DOHH2 (cell line): ENCODE data around the gene KRT5.

Experiments used
- H3F3A ChIP-seq: fragments of 200-600 bp; sonication (generic), shearing (Covaris generic); 2 replicates; pipeline ENCODE4 v1.6.0; 2016; ENCODE audit warnings: antibody characterized with exemption, mild to moderate bottlenecking; ENCODE audit not compliant: control insufficient read depth, insufficient read depth
- H3K27ac ChIP-seq: fragments of 200-600 bp; sonication (generic); 2 replicates; pipeline ENCODE4 v1.5.1; 2014; ENCODE audit warnings: low read depth, mild to moderate bottlenecking, low read length, moderate library complexity
- H3K27me3 ChIP-seq: fragments of 200-600 bp; sonication (generic); 2 replicates; pipeline ENCODE4 v1.6.1; 2014; ENCODE audit warnings: mild to moderate bottlenecking, low read length, mixed read lengths; ENCODE audit not compliant: control insufficient read depth
- H3K36me3 ChIP-seq: fragments of 200-600 bp; sonication (generic); 2 replicates; pipeline ENCODE4 v1.6.1; 2014; ENCODE audit warnings: mild to moderate bottlenecking, low read length, moderate library complexity, mixed read lengths; ENCODE audit not compliant: control insufficient read depth
- H3K4me1 ChIP-seq: fragments of 200-600 bp; sonication (generic); 2 replicates; pipeline ENCODE4 v1.6.1; 2014; ENCODE audit warnings: mild to moderate bottlenecking, low read length, mixed read lengths; ENCODE audit not compliant: control insufficient read depth
- H3K4me2 ChIP-seq: fragments of 200-600 bp; sonication (generic); 2 replicates; pipeline ENCODE4 v1.6.0; 2014; ENCODE audit warnings: mild to moderate bottlenecking, low read length, moderate library complexity
- H3K4me3 ChIP-seq: fragments of 200-600 bp; sonication (generic); 2 replicates; pipeline ENCODE4 v1.5.1; 2014; ENCODE audit warnings: mild to moderate bottlenecking, low read length, mixed read lengths
- H3K79me2 ChIP-seq: fragments of 200-600 bp; sonication (generic); 2 replicates; pipeline ENCODE4 v1.6.1; 2014; ENCODE audit warnings: mild to moderate bottlenecking, low read length, mixed read lengths; ENCODE audit not compliant: control insufficient read depth
- H3K9me2 ChIP-seq: fragments of 200-600 bp; sonication (generic); replicated peaks from 2 replicates; pipeline ENCODE4 v1.6.1; 2014; ENCODE audit warnings: mild to moderate bottlenecking, low read length, mixed read lengths; ENCODE audit not compliant: control insufficient read depth
- H3K9me3 ChIP-seq: fragments of 200-600 bp; sonication (generic); 2 replicates; pipeline ENCODE4 v1.6.1; 2014; ENCODE audit warnings: antibody characterized with exemption, low read length, mixed read lengths; ENCODE audit not compliant: control insufficient read depth, insufficient read depth
- H4K20me1 ChIP-seq: fragments of 200-600 bp; sonication (generic); 2 replicates; pipeline ENCODE4 v1.6.0; 2014; ENCODE audit warnings: low read depth, mild to moderate bottlenecking, antibody characterized with exemption, low read length, moderate library complexity; ENCODE audit not compliant: control insufficient read depth, insufficient read depth
- CTCF ChIP-seq: fragments of 200-600 bp; sonication (generic); IDR thresholded peaks from one replicate; pipeline ENCODE4 v1.5.1; 2014; ENCODE audit warnings: antibody characterized with exemption, mild to moderate bottlenecking, low read depth, low read length; ENCODE audit not compliant: poor library complexity, severe bottlenecking
- EZH2phosphoT487 ChIP-seq: fragments of 200-600 bp; sonication (generic); IDR thresholded peaks from 2 replicates; pipeline ENCODE4 v1.6.1; 2017; ENCODE audit warnings: borderline replicate concordance, mild to moderate bottlenecking, antibody characterized with exemption, low read length, moderate library complexity, mixed read lengths

Gene KRT5

GRCh38 chr12:52527121-52527800, 7.1 kb upstream of the KRT5 start:
- no peaks in the 10 kb centered on the region for H3K4me1 ChIP-seq
- no peak overlapping the region for H3K27ac ChIP-seq
- H3K4me2 ChIP-seq, result no peak overlapping the region
- no peaks in the 10 kb centered on the region for H4K20me1 ChIP-seq
- TF ChIP-seq CTCF (no peak), EZH2phosphoT487 (no peak)
- H3F3A ChIP-seq, result no peaks in the 10 kb centered on the region
- no peaks in the 10 kb centered on the region for H3K79me2 ChIP-seq
- no peaks in the 10 kb centered on the region for H3K9me2 ChIP-seq
- H3K36me3 ChIP-seq, result no peaks in the 10 kb centered on the region
- H3K9me3 ChIP-seq, result no peaks in the 10 kb centered on the region
- H3K4me3 ChIP-seq, result no peak overlapping the region
- no peaks in the 10 kb centered on the region for H3K27me3 ChIP-seq

DNA sequence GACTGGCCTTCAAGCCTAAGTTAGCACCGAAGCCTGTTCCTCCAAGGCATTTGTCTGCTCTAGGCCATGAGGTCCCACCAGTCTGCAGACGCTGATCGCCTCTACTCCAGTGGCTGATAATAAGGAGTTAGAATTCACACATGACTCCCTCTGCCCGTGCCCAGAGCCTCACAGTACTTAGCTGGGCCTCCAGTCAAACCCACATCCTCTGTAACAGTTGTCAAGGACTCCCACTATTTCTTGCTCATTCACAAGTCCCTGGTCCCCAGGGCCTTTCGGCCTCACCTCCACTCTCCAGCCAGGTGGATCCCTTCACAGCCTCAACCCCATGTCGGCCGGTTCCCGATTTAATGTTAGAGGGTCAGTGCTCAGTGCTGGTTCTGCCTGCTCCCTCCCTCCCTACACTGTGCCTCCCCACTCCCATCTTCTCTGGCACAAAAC, 6.3 kb upstream of the KRT5 start:
- no peak overlapping the region for H3K27ac ChIP-seq

DNA sequence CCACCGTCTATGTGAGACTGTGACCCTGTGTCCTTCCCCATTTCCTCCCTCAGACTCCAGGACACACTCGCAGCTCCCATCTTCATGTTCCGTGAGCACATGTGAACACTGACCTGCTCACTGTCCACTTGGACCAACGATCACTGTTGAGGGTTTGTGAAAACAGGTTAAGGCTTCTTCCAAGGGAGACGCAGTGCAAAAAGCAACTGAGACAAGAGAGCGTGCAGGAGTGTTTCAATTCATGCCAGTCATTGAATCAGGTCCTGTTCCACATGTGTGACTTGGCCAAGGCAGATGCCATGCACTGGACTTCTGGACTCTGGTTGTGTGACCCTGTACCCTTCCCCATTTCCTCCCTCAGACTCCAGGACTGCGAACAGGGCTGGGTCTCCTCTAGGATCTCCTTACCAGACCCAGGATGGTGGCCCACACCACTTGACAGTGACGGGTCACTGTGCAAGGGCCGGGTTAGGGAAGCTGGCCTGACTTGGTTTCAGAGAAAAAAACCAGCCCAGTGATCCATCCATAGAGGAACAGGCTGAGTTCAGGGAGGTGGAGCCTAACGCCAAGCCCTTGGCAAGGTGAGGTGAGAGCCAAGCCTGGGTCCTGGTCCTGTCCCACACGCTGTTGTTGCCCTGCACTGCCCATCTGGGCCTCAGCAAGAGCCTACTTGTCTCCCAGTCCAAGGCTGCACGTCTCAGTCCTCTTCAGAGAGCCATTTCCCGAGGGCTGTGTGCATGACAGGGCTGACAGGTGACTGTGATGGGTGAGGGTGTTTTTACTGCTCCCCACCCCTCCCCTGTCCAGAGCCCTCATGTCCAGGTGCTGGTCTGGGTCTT, 5.7 kb upstream of the KRT5 start:
- Histone ChIP-seq H3K9me2 (no peaks in the 10 kb centered on the region), H3K9me3 (no peaks in the 10 kb centered on the region), H3K4me3 (no peak overlapping the region), H3K27me3 (no peaks in the 10 kb centered on the region), H3K4me1 (no peaks in the 10 kb centered on the region), H3K36me3 (no peaks in the 10 kb centered on the region), H3K79me2 (no peaks in the 10 kb centered on the region), H3K27ac (no peak overlapping the region), H3F3A (no peaks in the 10 kb centered on the region), H4K20me1 (no peaks in the 10 kb centered on the region), H3K4me2 (no peak overlapping the region)
- TF ChIP-seq EZH2phosphoT487 (no peak), CTCF (no peak)

More for the DNA sequence above, 6.3 kb upstream of the KRT5 start:
- no peaks in the 10 kb centered on the region for H3K36me3 ChIP-seq
- H3K4me2 ChIP-seq, result no peak overlapping the region
- TF ChIP-seq CTCF, result no peak
- no peak for TF ChIP-seq EZH2phosphoT487
- H3K9me2 ChIP-seq, result no peaks in the 10 kb centered on the region
- H3K4me3 ChIP-seq, result no peak overlapping the region
- no peaks in the 10 kb centered on the region for H3K4me1 ChIP-seq
- H3K9me3 ChIP-seq, result no peaks in the 10 kb centered on the region
- no peaks in the 10 kb centered on the region for H3K79me2 ChIP-seq
- H4K20me1 ChIP-seq, result no peaks in the 10 kb centered on the region
- no peaks in the 10 kb centered on the region for H3F3A ChIP-seq
- no peaks in the 10 kb centered on the region for H3K27me3 ChIP-seq
